Ishikawa (cell line): ENCODE measurements around the gene KCTD8.

Experiments
- CREB1 ChIP-seq: IDR thresholded peaks from 2 replicates; pipeline ENCODE4 v1.6.1; 2012; ENCODE audit warnings: low read depth
- EGR1 ChIP-seq: IDR thresholded peaks from 2 replicates; pipeline ENCODE4 v1.6.1; 2012

GRCh38 chr4:44494810-44495701 is 46.4 kb upstream of the KCTD8 start:
- no peak for TF ChIP-seq CREB1
- no peak for TF ChIP-seq EGR1
